Suppressor macrophage (primary cell): ENCODE results near the gene IL1R2.

Experiments
- DNase-seq, 4 experiments: peaks; one replicate each; pipeline ENCODE4 v3.0.0-alpha.2; 2020 to 2022

Gene IL1R2

DNA sequence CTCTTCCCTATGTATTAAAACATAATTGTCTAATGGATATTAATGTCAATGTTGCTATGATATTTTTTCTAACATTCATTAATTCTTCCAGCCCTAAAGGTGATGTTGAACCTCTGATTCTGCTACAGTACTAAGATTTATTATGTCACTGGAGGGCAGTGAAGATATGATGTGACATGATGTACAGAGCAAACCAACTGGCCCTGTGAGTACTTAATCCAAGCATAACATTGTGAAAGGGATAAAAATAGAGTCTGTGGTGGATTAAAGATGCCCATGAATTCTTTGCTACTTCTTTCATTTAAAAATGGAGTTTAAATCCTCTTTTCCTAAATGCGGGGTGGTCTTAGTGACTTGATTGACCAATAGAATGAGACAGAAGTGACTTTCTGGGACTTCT, 51.8 kb downstream of the IL1R2 start:
- DNase-seq: no peak

- no peak for DNase-seq
Measured at GRCh38 chr2:102044235-102044896, 52.6 kb downstream of the IL1R2 start.

DNA sequence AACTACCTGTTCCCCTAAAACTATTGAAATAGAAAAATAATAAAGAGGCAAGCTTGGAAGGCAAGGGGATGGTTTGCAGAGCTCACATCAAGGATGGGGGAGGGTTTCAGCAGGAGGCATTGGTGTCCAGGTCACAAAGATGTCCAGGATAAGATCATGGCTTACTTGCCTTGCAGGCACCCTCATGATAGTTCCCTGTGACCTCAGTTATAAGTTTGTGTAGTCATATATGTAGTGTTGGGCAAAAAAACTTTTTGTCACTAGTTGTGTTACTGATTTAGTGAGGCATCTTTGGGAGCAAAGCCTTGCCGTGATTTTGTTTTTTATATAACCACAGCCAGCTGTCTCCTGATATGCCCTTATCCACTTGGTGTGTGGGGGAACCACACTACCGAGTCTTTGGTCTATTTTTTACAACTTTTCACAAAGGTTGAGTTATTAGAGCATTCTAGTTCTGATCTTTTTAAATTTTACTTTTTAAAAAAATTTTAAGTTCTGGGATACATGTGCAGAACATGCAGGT, 53.3 kb downstream of the IL1R2 start:
- no peak for DNase-seq

DNA sequence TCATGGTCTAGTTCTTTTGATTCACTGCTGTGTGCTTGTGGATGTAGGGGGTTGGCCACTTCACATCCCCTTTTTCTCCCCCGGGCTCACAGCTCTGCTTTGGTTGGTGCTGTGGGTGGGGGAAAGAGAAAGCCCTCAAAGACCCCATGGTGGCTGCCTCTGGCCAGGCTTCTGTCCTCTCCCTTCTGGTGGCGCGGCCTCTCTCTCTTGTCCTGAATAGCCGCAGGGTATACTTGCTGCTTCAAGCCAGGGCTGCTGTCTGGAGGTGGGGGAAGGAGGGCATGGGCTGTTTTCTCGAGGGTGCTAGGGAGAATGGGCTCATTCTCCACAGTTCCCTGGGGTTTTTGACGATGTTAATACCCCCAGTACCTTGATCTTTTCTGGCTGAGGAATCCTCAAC, 53.9 kb downstream of the IL1R2 start:
- no peak for DNase-seq

DNA sequence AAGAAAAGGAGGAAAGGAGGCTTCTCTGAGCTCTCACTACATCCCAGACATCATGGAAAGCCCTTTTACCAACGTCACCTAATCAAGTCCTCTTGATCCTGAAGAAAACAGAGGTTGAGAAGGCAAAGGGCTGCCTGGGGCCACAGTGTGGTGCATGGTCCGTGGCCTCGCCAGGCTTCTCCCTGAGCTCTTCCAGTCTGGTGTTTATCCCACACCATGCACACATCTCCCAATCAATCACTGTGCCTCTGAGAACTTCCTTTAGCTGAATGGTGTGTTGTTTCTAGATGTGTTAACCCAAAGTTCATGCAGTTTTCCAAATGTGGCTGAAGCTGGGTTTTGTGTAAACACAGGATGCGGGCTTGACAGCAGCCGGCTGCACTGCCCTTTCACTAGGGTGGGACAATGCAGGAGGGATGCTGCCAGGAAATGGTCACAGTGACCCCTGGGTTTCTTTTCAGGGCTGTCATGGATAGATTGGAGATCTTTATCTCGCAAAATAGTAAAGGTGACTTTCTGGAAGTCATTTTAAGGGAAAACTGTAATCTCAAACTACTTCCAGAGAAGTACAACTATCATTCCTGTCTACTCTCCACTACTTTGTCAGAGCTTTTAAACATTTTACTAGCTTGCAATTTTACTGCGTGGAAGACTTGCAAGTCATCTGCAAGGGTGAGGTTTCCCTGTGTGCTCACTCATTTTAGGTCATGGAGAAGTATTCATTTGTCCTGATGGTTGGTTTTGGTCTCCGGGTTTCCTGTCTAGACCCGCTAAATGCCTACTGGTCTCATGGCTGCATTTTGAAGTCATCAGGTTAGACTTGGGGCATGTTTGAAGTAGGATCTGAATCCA, 54.6 kb downstream of the IL1R2 start:
- peak in 1 of 4 experiments; percentile 38 for DNase-seq

- no peak for DNase-seq
Measured at GRCh38 chr2:102048465-102048864, 56.7 kb downstream of the IL1R2 start.

GRCh38 chr2:102049756-102050443, 58.1 kb downstream of the IL1R2 start:
- DNase-seq: peak; percentile 48 to 78 (median 61)

DNA sequence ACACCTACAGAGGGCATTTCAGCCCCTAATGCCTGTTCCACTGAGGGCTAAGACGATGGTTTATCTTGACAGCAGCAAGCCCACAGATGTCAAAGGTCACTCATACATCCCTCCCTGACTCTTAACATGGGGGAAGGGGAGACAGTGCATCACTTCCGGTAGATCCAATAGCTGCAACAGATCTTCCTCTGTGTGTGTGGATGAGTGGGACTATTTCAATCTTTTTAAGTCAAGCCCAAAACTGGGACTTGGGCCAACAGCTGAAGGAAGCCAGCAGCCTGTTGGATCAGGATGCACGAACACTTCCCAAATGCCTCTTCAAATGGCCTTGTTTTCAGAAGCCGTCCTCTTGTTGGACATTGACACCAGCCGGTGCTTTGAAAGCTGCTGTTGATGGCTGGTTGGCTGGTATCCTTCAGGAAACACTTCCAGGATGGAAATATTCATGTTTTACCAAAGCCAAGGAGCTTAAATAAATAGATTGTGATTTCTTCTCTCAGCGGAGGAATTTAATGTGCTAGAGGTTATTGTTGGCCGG, 59.2 kb downstream of the IL1R2 start:
- peak; percentile 44 to 78 (median 59) for DNase-seq

DNA sequence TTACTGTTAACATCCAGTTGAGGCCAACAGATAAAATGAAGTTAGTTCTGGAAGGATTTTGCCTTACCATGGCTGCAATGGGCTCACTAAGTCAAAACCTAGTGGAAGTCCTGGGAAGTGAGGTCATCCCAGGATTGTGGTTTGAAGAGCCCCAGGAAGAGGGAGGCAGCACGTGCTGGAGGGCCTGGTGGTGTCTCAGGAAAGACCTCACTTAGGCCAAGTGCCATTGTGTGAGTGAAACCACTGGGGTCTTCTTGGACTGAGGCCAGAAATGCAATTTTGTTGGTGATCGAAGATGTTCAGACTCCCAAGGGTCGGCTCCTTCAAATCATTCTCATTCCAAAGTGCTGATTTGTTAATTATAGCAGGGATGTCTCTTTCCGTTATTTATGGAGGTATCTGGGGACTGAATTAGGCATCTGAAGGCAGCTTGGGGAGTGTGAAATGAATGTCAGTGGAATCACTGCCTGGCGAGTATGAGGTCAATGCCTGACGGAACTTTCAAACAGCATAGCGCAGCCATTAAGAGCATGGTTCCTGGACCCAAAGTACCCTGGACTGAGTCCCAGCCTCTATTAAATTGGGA, 60.0 kb downstream of the IL1R2 start:
- no peak for DNase-seq

DNA sequence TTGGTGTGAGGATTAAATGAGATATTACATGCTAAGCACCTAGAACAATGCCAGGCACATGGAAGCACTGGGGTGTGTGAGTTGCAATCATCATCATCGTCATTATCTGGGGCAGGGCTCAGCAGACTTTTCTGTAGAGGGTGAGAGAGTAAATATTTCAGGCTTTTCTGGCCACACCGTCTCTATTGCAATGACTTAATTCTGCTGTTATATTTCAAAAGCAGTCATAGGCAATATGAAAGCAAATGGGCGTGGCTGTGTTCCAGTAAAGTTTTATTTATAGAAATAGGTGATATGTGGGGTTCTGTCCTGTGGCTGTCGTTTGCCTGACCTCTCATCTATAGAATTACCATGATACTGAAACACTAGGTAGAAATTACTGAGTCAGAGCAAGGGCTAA, 60.6 kb downstream of the IL1R2 start:
- peak in 1 of 4 experiments; percentile 21 for DNase-seq

DNA sequence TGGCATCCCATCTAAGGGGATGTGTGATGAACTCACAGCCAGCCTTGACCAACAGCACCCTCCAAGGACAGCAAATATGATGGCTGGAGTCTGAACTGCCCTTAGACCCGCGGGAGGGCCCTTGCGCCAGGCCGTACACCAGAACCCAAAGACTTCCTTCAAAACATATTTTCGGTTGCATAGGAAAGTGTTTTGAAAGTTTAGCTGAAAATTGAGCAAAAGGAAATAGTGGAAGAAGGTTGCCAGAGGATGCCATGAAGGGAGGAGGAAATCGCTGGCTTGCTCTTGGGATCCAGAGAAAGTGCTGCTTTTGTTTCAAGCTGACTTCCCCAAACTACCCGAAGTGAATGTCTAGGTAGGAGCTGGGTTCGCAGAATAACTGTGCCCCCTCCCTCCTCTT, 61.3 kb downstream of the IL1R2 start:
- DNase-seq: peak; percentile 71 to 90 (median 86)

GRCh38 chr2:102055346-102055990, 63.7 kb downstream of the IL1R2 start:
- DNase-seq: no peak

GRCh38 chr2:102056079-102056581, 64.4 kb downstream of the IL1R2 start:
- DNase-seq: peak in 1 of 4 experiments; percentile 45

DNA sequence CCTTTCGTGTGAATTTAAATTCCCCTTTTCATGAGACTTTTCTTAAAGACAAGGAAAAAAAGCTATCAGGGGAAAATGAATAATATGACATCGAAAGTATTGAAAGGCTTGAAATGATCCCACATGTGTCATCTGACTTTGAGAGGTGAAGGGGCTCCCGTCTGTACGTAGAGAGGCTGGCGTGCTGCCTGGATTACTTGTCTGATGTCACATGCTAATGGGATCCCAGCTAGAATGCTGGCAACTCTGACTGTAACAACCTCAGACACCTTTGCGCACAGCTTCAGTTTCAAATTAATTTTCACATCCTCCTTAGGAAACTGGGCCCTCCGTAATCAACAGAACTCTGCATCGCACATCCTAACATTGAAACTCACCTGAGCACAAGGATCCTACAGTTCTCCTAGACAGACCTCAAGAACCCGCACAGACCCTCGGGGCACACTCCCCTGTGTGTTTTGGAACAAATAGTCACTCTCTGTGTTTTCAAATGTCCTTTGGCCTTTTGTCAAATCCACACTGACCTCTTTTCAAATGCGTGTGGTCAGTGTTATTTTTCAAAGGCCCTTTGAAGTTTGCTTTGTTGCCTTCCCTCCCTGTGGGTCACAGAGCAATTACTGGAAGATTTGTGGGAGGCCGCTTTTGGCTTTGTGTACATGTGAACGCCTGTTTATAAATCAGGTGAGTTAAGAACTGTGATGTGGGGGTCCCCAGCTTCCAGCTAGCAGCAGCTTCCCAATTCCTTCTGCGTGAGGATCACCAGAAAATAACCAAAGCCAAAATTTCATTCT, 65.9 kb downstream of the IL1R2 start:
- no peak for DNase-seq

GRCh38 chr2:102058293-102058833, 66.6 kb downstream of the IL1R2 start:
- DNase-seq: no peak

DNA sequence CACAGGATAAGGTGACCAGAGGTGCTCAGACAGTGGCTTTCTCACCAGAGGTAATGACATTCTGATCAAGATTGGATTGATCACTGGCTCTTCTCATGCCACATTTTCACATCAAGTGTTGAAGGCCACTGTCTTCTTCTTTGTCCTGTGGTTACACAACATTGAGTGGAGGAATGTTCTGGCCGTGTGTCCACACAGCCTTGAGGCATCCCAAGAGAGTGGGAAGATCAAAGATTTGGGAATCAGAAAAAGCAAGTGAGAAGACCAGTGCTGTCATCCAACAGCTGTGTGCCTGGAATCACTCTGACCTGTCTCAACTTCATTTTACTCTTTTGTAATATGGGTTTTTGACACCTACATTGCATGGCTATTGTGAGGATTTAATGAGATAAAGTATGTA, 67.4 kb downstream of the IL1R2 start:
- no peak for DNase-seq

- DNase-seq: no peak
Measured at GRCh38 chr2:102060047-102060446, 68.3 kb downstream of the IL1R2 start.

GRCh38 chr2:102060792-102061191, 69.0 kb downstream of the IL1R2 start:
- no peak for DNase-seq

GRCh38 chr2:102061286-102061699, 69.5 kb downstream of the IL1R2 start:
- DNase-seq: no peak

- DNase-seq: peak in 1 of 4 experiments; percentile 36
Measured at GRCh38 chr2:102061962-102062795, 70.4 kb downstream of the IL1R2 start.
